GM13977 (cell line): ENCODE data around the gene ADI1.

Source experiments
- DNase-seq: peaks from one replicate; pipeline ENCODE4 v3.0.0; 2012; ENCODE audit warnings: low spot score
- in situ Hi-C: fragments of 300-500 bp; cut with MboI; formaldehyde crosslinking; loops from one replicate; pipeline ENCODE4 v1.12.0; 2022; ENCODE audit warnings: low sequenced_read_pairs, low pct_unique_long_range_greater_than_20kb, mixed read lengths, inconsistent platforms; ENCODE audit not compliant: unreplicated experiment
- TF ChIP-seq, protein P1 (sequence below): IDR thresholded peaks from 2 replicates; pipeline ENCODE4 v1.5.1; 2012; ENCODE audit warnings: mild to moderate bottlenecking, control low read depth; ENCODE audit not compliant: insufficient read depth; ENCODE audit errors: extremely low read depth, missing control alignments

ADI1 gene

GRCh38 chr2:3553946-3554345 is 34.6 kb upstream of the ADI1 start:
- no peak for DNase-seq
- TF ChIP-seq, protein P1, sequence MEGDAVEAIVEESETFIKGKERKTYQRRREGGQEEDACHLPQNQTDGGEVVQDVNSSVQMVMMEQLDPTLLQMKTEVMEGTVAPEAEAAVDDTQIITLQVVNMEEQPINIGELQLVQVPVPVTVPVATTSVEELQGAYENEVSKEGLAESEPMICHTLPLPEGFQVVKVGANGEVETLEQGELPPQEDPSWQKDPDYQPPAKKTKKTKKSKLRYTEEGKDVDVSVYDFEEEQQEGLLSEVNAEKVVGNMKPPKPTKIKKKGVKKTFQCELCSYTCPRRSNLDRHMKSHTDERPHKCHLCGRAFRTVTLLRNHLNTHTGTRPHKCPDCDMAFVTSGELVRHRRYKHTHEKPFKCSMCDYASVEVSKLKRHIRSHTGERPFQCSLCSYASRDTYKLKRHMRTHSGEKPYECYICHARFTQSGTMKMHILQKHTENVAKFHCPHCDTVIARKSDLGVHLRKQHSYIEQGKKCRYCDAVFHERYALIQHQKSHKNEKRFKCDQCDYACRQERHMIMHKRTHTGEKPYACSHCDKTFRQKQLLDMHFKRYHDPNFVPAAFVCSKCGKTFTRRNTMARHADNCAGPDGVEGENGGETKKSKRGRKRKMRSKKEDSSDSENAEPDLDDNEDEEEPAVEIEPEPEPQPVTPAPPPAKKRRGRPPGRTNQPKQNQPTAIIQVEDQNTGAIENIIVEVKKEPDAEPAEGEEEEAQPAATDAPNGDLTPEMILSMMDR = no peak
- in situ Hi-C loops = no loop called here

- in situ Hi-C loops = no loop called here
- DNase-seq = no peak
- TF ChIP-seq, protein P1 = no peak
Measured at GRCh38 chr2:3547915-3548314, 28.6 kb upstream of the ADI1 start.

DNA sequence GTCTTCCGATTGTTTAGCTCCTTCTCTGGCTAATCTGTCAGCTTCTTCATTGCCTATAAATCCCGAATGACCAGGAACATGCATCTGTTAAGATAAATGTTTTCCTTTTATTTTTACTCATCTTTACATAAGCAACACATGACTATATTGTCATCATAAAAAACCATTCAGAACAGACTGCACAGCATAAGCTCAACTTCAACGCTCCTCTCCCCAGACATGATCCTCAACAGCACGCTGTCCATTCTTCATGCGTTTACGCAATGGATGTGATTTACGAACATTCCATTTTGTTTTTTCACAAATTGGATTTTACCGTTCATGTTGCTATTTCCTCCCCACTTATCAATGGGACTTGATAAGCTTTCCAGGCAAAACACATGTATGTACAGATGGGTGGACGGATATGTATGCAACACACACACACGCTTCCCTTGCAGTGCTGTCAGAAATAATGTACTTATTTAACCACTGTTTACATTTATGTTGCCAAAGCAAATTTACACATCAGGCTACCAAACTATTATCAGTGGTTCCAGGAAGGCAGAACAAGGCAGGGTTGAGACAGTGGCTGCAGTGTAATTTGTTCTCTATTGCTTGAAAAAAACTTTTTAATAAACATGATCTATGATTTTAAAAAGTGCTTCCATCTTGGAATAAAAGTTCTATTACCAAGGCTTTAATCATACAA is 26.6 kb upstream of the ADI1 start:
- TF ChIP-seq, protein P1 = no peak
- in situ Hi-C loops = no loop called here
- no peak for DNase-seq

DNA sequence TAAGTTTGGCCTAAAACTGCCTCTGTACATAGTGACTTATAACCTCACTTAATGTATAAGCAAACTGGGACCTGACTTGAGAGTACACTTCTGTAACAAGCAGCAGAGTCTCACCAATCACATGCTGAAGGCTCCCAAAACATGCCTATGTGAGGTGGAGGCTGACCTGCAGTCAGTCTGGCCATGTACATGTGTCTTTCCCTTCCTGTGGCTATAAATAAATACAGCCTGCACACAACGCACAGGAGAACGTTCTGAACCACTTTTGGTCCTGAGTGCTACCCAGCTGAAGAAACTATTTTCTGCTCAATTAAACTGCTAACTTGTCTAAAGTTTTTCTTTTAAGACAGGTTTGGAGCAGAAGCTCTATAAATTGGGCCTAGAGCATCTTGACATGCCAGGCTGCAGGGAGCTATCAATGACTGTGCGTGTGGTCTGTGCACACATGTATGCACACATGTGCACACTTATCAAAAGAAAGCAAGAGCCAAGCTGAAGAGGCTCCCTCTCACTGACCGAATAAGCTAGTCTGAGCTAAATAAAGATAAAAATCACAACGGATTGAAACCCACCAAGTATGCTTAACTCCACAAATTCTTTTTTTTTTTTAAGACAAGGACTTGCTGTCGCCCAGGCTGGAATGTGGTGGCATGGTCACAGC is 23.8 kb upstream of the ADI1 start:
- TF ChIP-seq, protein P1 = no peak
- in situ Hi-C loops = no loop called here
- DNase-seq = no peak

DNA sequence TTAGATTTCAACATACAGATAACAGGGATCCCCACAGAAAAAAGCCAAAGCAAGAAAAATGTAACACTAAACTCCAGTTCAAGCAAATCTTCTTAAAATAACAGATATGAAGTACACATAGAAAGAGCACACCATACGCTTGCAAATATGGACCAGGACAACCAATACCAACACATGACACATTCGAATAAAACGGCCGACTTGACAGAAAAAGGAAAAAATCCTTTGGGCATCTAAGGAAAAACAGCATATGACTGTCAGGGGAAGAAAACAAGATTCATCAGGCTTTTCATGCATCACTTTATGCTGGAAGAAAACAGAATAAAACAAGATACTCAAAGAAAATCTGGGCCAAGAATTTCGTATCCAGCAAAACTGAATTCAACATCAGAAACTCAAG is 22.8 kb upstream of the ADI1 start:
- in situ Hi-C loops = no loop called here
- TF ChIP-seq, protein P1 = no peak
- no peak for DNase-seq

DNA sequence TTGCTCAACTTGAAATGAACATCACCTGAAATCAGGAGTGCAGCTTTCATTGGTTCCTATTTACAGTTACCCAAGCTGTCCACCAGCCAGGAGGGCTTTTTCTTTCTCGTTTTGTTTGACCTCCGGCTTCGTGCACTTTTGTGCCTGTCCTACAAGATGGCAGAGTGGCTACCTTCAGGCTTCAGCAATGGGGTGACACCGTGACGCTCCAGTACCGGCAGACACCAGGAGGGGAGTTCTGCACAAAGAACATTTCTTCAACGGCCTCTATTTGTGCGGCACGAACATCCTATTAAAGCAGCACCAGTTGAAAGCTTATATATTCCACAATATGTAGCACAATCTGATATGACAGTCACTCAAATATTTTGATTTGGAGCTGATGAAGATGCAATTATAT is 20.5 kb upstream of the ADI1 start:
- TF ChIP-seq, protein P1 = no peak
- in situ Hi-C loops = no loop called here

More for the DNA sequence above, 20.5 kb upstream of the ADI1 start:
- no peak for DNase-seq
